ENCODE measurements around the gene STK32C.
"Not testable (repeated sequence)": the region's sequence is repeated elsewhere in the genome, so short reads cannot be mapped to it uniquely, and the experiment has no call there.

STK32C gene

GRCh38 chr10:132341017-132341416 is 33.3 kb upstream of the STK32C start:
- no peak for DNase-seq (ENCODE audit: insufficient read length, low spot score)

GRCh38 chr10:132339276-132339675 is 31.5 kb upstream of the STK32C start:
- FAIRE-seq (no peak), DNase-seq (ENCODE audit: insufficient read length, low spot score) (no peak)
- TF ChIP-seq POLR2A (IDR thresholded peaks at IDR 0.05; ENCODE audit: low read depth, low read length) = no peak
- TF ChIP-seq SPI1 (IDR thresholded peaks at IDR 0.05; ENCODE audit: low read depth, low read length) = no peak
- TF ChIP-seq POLR2AphosphoS5 (IDR thresholded peaks at IDR 0.05; ENCODE audit: low read depth, low read length) = no peak
- no peak for TF ChIP-seq POU2F2 (IDR thresholded peaks at IDR 0.05; ENCODE audit: low read depth, low read length)
- TF ChIP-seq TAF1 (IDR thresholded peaks at IDR 0.05; ENCODE audit: low read depth, low read length) = no peak
- no peak for TF ChIP-seq PAX5 (IDR thresholded peaks at IDR 0.05; ENCODE audit: insufficient read depth, low read length, severe bottlenecking)

More at GRCh38 chr10:132341017-132341416, 33.3 kb upstream of the STK32C start:
- TF ChIP-seq TAF1 (IDR thresholded peaks at IDR 0.05; ENCODE audit: low read depth, low read length) (no peak), POU2F2 (IDR thresholded peaks at IDR 0.05; ENCODE audit: low read depth, low read length) (no peak), PAX5 (IDR thresholded peaks at IDR 0.05; ENCODE audit: insufficient read depth, low read length, severe bottlenecking) (no peak), POLR2A (IDR thresholded peaks at IDR 0.05; ENCODE audit: low read depth, low read length) (no peak), SPI1 (IDR thresholded peaks at IDR 0.05; ENCODE audit: low read depth, low read length) (no peak), POLR2AphosphoS5 (IDR thresholded peaks at IDR 0.05; ENCODE audit: low read depth, low read length) (no peak)
- no peak for FAIRE-seq

GRCh38 chr10:132338876-132339275 is 31.1 kb upstream of the STK32C start:
- FAIRE-seq (no peak), DNase-seq (ENCODE audit: insufficient read length, low spot score) (no peak)
- no peak for TF ChIP-seq POLR2AphosphoS5 (IDR thresholded peaks at IDR 0.05; ENCODE audit: low read depth, low read length)
- TF ChIP-seq PAX5 (IDR thresholded peaks at IDR 0.05; ENCODE audit: insufficient read depth, low read length, severe bottlenecking) = no peak
- no peak for TF ChIP-seq TAF1 (IDR thresholded peaks at IDR 0.05; ENCODE audit: low read depth, low read length)
- no peak for TF ChIP-seq SPI1 (IDR thresholded peaks at IDR 0.05; ENCODE audit: low read depth, low read length)

DNA sequence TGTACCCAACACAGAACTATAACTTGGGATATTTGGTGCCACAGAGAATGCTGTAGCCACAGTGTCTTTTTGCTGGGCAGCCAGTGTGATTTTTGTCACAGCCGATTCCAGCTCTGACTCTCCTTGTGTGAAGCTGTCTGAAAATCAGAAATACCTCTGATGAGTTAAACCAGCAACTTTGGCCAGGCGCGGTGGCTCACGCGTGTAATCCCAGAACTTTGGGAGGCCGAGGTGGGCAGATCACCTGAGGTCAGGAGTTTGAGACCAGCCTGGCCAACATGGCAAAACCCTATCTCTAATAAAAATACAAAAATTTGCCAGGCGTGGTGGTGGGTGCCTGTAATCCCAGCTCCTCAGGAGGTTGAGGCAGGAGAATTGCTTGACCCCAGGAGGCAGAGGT is 30.1 kb upstream of the STK32C start:
- DNase-seq (ENCODE audit: insufficient read length, low spot score); FAIRE-seq: not testable (repeated sequence)

DNA sequence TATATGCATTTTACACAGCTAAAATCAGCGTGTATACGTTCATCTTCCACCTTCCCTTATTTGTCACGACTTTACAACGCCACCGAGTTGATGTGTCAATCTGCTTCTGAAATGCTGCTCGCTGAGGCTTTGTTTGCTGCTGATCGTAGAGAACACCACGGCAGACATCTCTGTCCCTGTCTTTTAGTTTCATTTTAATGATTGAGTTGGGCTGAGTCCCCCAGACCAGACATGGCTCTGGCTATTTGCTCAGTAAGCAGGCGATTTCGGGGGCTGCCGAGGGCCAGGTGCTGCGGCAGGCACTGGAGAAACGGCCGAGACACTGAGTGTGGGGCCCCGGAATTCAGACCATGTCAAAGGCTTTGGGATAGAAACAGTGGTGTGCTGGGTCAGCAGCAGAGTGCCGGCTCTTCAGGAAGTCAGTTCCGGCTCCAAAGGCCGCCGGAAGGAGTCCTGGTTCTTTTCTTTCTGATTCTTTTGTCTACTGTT is 29.2 kb upstream of the STK32C start:
- TF ChIP-seq POU2F2 (IDR thresholded peaks at IDR 0.05; ENCODE audit: low read depth, low read length) (no peak), SPI1 (IDR thresholded peaks at IDR 0.05; ENCODE audit: low read depth, low read length) (no peak), PAX5 (IDR thresholded peaks at IDR 0.05; ENCODE audit: insufficient read depth, low read length, severe bottlenecking) (no peak), POLR2AphosphoS5 (IDR thresholded peaks at IDR 0.05; ENCODE audit: low read depth, low read length) (no peak), POLR2A (IDR thresholded peaks at IDR 0.05; ENCODE audit: low read depth, low read length) (no peak), TAF1 (IDR thresholded peaks at IDR 0.05; ENCODE audit: low read depth, low read length) (no peak)
- no peak for FAIRE-seq
- no peak for DNase-seq (ENCODE audit: insufficient read length, low spot score)

DNA sequence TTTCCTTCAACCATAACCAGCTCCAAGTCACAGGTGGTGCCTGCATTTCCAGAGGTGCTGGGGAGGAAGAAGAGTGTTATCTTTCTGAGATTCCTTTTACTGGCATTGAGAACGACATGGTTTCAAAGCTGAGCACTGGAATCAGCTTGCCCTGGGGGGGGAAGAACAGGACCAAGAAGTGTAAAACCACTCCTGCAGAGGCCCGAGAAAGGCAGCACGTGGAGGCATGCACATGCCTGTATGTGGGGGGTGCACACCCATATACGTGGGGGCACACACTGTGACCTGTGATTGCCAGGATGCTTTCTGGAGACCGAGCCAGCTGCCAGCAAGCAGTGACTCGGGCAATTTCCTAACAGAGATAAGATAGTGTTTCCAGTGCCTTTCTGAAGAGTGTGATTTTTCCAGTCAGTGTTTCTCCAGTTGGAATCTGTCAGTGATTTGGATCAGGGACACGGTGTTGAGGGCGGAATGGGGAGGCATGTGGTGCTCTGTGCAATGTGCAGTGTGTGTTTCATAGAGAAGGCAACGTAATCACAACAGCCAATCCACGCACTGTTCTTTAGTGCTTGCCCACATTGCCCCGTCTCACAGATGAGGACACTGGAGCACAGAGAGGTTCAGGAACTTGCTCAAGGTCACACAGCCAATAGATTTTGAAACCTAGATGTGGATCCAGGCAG is 28.5 kb upstream of the STK32C start:
- FAIRE-seq (no peak), DNase-seq (ENCODE audit: insufficient read length, low spot score) (no peak)
- TF ChIP-seq POLR2AphosphoS5 (IDR thresholded peaks at IDR 0.05; ENCODE audit: low read depth, low read length) = no peak
- TF ChIP-seq POU2F2 (IDR thresholded peaks at IDR 0.05; ENCODE audit: low read depth, low read length) = no peak
- TF ChIP-seq POLR2A (IDR thresholded peaks at IDR 0.05; ENCODE audit: low read depth, low read length) = no peak
- TF ChIP-seq PAX5 (IDR thresholded peaks at IDR 0.05; ENCODE audit: insufficient read depth, low read length, severe bottlenecking) = no peak
- TF ChIP-seq TAF1 (IDR thresholded peaks at IDR 0.05; ENCODE audit: low read depth, low read length) = no peak
- no peak for TF ChIP-seq SPI1 (IDR thresholded peaks at IDR 0.05; ENCODE audit: low read depth, low read length)

GRCh38 chr10:132335189-132336063 is 27.7 kb upstream of the STK32C start:
- TF ChIP-seq POLR2AphosphoS5 (IDR thresholded peaks at IDR 0.05; ENCODE audit: low read depth, low read length) (peak; percentile 32; the same call in 1 of the 2 replicates), SPI1 (IDR thresholded peaks at IDR 0.05; ENCODE audit: low read depth, low read length) (peak; percentile 40; the same call in 1 of the 2 replicates), TAF1 (IDR thresholded peaks at IDR 0.05; ENCODE audit: low read depth, low read length) (peak; percentile 35; the same call in 1 of the 2 replicates), POU2F2 (IDR thresholded peaks at IDR 0.05; ENCODE audit: low read depth, low read length) (no peak), POLR2A (IDR thresholded peaks at IDR 0.05; ENCODE audit: low read depth, low read length) (peak; percentile 60; the same call in 1 of the 2 replicates), PAX5 (IDR thresholded peaks at IDR 0.05; ENCODE audit: insufficient read depth, low read length, severe bottlenecking) (no peak)
- DNase-seq (ENCODE audit: insufficient read length, low spot score) (no peak), FAIRE-seq (peak; percentile 93)

DNA sequence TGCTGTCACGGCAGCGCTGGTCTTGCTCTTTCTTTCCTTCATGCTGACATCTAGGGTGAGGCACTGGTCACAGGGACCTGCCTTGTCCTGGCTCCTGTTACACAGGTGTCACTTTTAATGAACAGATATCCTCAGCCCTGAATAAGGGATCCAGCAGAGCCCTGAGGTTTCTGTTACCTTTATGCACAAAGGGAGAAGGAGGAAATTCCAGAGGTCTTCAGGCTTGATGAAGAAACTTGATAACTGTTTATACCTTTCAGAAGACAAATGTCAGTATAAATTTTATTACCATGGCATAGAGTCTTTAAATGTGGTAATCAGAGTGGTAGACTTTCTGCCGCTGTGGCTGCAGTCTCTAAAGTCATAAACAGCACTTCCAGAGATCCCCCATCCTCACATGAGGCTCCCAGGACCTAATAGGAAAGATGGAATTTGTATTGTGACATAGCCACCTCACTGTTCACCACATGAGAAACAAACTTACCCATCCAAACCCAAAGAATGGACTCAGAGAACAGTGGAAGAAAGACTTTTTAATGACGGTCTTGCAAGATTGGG is 27.0 kb upstream of the STK32C start:
- no peak for DNase-seq (ENCODE audit: insufficient read length, low spot score)
- no peak for FAIRE-seq
- TF ChIP-seq SPI1 (IDR thresholded peaks at IDR 0.05; ENCODE audit: low read depth, low read length) (no peak), POLR2A (IDR thresholded peaks at IDR 0.05; ENCODE audit: low read depth, low read length) (no peak), POLR2AphosphoS5 (IDR thresholded peaks at IDR 0.05; ENCODE audit: low read depth, low read length) (no peak), TAF1 (IDR thresholded peaks at IDR 0.05; ENCODE audit: low read depth, low read length) (no peak), PAX5 (IDR thresholded peaks at IDR 0.05; ENCODE audit: insufficient read depth, low read length, severe bottlenecking) (no peak), POU2F2 (IDR thresholded peaks at IDR 0.05; ENCODE audit: low read depth, low read length) (no peak)

GRCh38 chr10:132333386-132333785 is 25.6 kb upstream of the STK32C start:
- FAIRE-seq (no peak), DNase-seq (ENCODE audit: insufficient read length, low spot score) (no peak)
- no peak for TF ChIP-seq POU2F2 (IDR thresholded peaks at IDR 0.05; ENCODE audit: low read depth, low read length)
- TF ChIP-seq POLR2AphosphoS5 (IDR thresholded peaks at IDR 0.05; ENCODE audit: low read depth, low read length) = no peak
- TF ChIP-seq TAF1 (IDR thresholded peaks at IDR 0.05; ENCODE audit: low read depth, low read length) = no peak
- no peak for TF ChIP-seq SPI1 (IDR thresholded peaks at IDR 0.05; ENCODE audit: low read depth, low read length)
- no peak for TF ChIP-seq POLR2A (IDR thresholded peaks at IDR 0.05; ENCODE audit: low read depth, low read length)
- TF ChIP-seq PAX5 (IDR thresholded peaks at IDR 0.05; ENCODE audit: insufficient read depth, low read length, severe bottlenecking) = no peak
